Esophagus (tissue), 2 donors: ENCODE measurements around the gene SAMD7. TPM values are rescaled to one million over a fixed set of nuclear protein-coding genes. Genes with fewer than 3 reads are reported as not detected.

ENCODE experiments used
- H3K27ac ChIP-seq, 2 donors: one replicate each; pipeline ENCODE4 v1.5.1; 2013; ENCODE audit warnings: low read depth in 2 of 2, mild to moderate bottlenecking in 2 of 2, inconsistent platforms in 1 of 2, low read length in 1 of 2, moderate library complexity in 1 of 2
- H3K27me3 ChIP-seq, 2 donors: one replicate each; pipeline ENCODE4 v1.6.1; 2013; ENCODE audit warnings: low read length in 2 of 2, control low read depth in 1 of 2, mild to moderate bottlenecking in 1 of 2; ENCODE audit not compliant: insufficient read depth in 2 of 2, control insufficient read depth in 1 of 2
- H3K36me3 ChIP-seq, 2 donors: one replicate each; pipeline ENCODE4 v1.6.1; 2013; ENCODE audit warnings: low read length in 1 of 2; ENCODE audit not compliant: control insufficient read depth in 2 of 2, insufficient read depth in 2 of 2
- H3K4me1 ChIP-seq, 2 donors: one replicate each; pipeline ENCODE4 v1.6.1; 2013; ENCODE audit warnings: low read length in 1 of 2; ENCODE audit not compliant: control insufficient read depth in 2 of 2, insufficient read depth in 2 of 2
- H3K4me3 ChIP-seq, 2 donors: one replicate each; pipeline ENCODE4 v1.5.1; 2013; ENCODE audit warnings: low read length in 2 of 2, mild to moderate bottlenecking in 2 of 2, low read depth in 1 of 2, moderate library complexity in 1 of 2
- H3K9me3 ChIP-seq, 2 donors: one replicate each; pipeline ENCODE4 v1.6.1; 2013; ENCODE audit warnings: mild to moderate bottlenecking in 2 of 2, low read depth in 1 of 2, low read length in 1 of 2, moderate library complexity in 1 of 2; ENCODE audit not compliant: control insufficient read depth in 2 of 2, insufficient read depth in 1 of 2
- WGBS, 2 donors: extraction: QIAGEN DNeasy Blood & Tissue Kit; methylation state at CpG; one replicate each; pipeline ENCODE4 v1.1.7; 2013; 5-methylcytosine and 5-hydroxymethylcytosine counted together
- polyA plus RNA-seq, 2 donors: library from polyadenylated mRNA; stranded (reverse); fragments of 200-250 nt; gene quantifications; one replicate each; pipeline ENCODE4 v1.2.3, GENCODE V29; 2013
- donor health status: healthy with polysubstance abuse.
- donor health status: Bipolar disorder and iron deficiency.

The SAMD7 gene
- polyA plus RNA-seq, 2 donors = not detected

GRCh38 chr3:169939751-169940150 is 28.4 kb downstream of the SAMD7 start:
- Histone ChIP-seq H3K36me3 (no peaks in the 10 kb centered on the region), H3K4me1 (no peaks in the 10 kb centered on the region), H3K27ac (no peak overlapping the region), H3K4me3 (no peak overlapping the region), H3K9me3 (no peaks in the 10 kb centered on the region), H3K27me3 (no peaks in the 10 kb centered on the region)
- 80 to 85% methylated on average over 5 of the region's 5 CpGs for WGBS, 2 donors

DNA sequence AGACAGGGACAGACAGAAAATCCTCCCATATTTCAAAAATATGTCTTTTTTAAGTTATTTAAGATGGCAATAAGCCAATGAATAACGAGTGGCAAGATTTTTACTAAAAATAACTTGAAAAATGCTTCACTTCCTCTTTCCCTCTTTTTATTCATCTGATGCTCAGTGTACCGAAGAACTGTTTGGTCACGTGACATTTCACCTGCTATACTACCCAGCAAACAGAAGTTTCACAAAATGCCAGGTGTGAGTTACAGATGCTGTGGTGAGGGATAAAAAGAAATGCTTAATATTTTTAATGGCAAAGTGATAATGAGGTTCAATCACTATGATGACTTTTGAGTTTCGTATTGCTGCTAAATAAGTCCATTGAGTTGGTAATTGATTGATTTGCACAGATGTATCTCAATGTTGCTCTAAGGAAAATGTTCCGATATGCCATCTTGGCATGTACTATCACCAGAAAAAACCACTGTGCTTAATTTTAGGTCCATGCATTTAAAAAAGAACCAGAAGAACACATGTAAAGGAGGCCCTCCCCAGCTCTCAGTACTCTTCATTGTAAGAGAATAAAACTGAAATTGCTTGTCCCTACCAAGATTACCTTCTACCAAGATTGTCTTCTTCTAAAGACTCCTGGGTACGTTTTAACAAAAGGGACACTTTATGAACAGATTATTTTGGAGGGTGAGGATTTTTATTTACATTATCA is 29.3 kb downstream of the SAMD7 start:
- H3K36me3 ChIP-seq = no peaks in the 10 kb centered on the region
- 49 to 58% methylated on average over 6 of the region's 6 CpGs for WGBS, 2 donors
- no peaks in the 10 kb centered on the region for H3K27me3 ChIP-seq
- H3K9me3 ChIP-seq = no peaks in the 10 kb centered on the region
- no peak overlapping the region for H3K4me3 ChIP-seq
- H3K4me1 ChIP-seq = no peaks in the 10 kb centered on the region
- no peak overlapping the region for H3K27ac ChIP-seq

DNA sequence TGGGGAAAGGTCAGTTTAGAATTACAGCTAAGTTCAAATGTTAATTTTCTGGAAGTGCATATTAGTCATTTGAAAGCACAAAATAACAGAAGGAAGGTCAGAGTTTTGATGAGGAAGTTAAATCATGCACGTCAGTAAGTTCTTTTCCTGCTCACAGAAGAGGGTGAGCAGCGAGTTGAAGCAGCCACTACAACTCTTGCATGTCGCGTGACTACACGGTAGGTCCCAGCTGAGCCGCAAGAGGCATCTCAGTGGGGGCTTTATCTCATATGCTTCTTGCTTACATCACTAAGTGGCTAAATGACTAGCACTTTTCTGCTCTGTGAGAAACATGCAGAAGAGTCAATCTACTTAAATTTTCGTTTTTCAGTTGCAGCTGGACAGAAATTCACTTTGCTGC is 33.9 kb downstream of the SAMD7 start:
- Histone ChIP-seq H3K4me1 (no peaks in the 10 kb centered on the region), H3K27ac (no peak overlapping the region), H3K4me3 (no peak overlapping the region), H3K36me3 (no peaks in the 10 kb centered on the region), H3K9me3 (no peaks in the 10 kb centered on the region), H3K27me3 (no peaks in the 10 kb centered on the region)
- WGBS, 2 donors = 62 to 65% methylated on average over 7 of the region's 7 CpGs

DNA sequence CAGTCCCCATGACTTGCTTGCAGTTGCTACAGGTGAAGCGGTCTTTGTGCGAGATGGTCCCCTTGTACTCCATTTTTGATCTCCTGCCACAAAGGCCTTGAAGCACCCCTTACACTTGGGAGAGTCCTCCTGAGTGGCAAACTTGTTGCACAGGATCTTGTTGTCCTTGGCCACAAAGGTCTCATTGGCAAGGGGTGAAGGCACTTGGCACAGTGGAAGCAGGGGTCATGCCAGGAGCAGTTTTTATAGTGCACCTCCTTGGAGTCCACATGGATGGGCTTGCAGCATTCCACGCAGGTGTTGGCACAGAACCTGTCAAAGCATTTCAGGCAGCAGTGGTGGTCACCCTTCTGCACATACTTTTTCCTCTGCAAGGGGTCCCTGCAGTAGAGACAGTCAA is 35.0 kb downstream of the SAMD7 start:
- no peak overlapping the region for H3K4me3 ChIP-seq
- no peak overlapping the region for H3K27ac ChIP-seq
- no peaks in the 10 kb centered on the region for H3K9me3 ChIP-seq
- 91% methylated on average over 3 of the region's 3 CpGs for WGBS, 2 donors
- H3K36me3 ChIP-seq = no peaks in the 10 kb centered on the region
- H3K4me1 ChIP-seq = no peaks in the 10 kb centered on the region
- H3K27me3 ChIP-seq = no peaks in the 10 kb centered on the region

DNA sequence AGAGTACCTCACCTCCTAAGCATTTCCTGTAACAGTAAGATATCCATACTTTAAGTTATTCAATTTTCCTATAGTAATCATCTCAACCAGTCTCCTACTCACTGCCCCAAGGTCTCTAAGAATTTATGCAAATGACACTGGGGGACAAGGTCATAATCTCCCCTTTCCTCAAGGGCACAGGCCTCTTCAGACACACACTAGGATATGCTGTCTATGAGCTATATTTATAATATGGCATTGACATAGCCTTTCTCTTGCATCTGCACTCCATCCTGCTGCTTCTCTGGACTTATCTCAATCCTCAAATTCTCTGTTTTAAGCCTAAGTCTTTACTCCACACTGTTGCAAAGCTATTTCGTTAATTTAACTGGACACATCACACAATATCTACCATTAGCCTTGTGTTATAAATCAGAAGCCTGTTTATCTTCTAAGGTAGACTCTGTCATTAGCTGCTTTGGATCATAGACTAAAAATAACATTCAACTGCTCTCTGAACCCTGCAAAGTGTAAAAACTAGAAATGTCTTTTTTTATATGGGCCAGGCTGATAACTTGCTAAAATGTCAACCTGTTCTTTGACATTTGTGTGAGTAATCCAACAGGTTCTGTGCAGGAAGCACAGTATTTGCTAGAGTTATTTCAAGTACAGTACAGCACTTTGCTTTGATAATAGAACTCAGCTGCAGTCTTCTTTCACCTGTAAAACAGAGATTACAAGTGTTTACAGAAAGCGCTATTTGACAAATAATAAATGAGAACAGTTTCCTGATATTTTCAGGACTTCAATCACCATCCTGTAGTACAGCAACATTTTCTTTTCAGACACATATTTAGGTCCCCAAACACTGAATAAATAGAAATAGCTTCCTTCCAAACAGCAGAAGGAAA is 37.4 kb downstream of the SAMD7 start:
- H3K4me1 ChIP-seq = no peaks in the 10 kb centered on the region
- WGBS, 2 donors = 52 to 66% methylated on average over 2 of the region's 2 CpGs
- H3K27ac ChIP-seq = no peak overlapping the region
- no peaks in the 10 kb centered on the region for H3K9me3 ChIP-seq
- H3K36me3 ChIP-seq = no peaks in the 10 kb centered on the region
- H3K4me3 ChIP-seq = no peak overlapping the region
- no peaks in the 10 kb centered on the region for H3K27me3 ChIP-seq

DNA sequence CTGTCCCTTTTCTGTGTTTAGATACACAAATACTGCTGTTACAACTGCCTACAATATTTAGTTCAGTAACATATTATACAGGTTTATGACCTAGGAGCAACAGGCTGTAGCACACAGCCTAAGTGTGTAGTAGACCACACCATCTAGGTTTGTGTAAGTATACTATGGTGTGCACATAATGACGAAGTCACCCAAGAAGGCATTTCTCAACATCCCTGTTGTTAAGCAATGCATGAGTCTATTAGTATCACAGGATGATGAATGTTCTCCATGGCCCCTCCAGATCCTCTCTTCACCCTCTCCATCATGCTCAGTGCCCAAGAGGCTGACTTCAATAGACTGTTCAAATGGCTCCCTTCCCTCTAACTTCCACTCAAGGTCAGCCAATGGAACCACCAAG is 40.7 kb downstream of the SAMD7 start:
- Histone ChIP-seq H3K9me3 (no peaks in the 10 kb centered on the region), H3K4me1 (no peaks in the 10 kb centered on the region), H3K4me3 (no peak overlapping the region), H3K36me3 (no peaks in the 10 kb centered on the region), H3K27me3 (no peaks in the 10 kb centered on the region), H3K27ac (no peak overlapping the region)
- WGBS, 2 donors = 88 to 96% methylated on average over 1 of the region's 1 CpG

DNA sequence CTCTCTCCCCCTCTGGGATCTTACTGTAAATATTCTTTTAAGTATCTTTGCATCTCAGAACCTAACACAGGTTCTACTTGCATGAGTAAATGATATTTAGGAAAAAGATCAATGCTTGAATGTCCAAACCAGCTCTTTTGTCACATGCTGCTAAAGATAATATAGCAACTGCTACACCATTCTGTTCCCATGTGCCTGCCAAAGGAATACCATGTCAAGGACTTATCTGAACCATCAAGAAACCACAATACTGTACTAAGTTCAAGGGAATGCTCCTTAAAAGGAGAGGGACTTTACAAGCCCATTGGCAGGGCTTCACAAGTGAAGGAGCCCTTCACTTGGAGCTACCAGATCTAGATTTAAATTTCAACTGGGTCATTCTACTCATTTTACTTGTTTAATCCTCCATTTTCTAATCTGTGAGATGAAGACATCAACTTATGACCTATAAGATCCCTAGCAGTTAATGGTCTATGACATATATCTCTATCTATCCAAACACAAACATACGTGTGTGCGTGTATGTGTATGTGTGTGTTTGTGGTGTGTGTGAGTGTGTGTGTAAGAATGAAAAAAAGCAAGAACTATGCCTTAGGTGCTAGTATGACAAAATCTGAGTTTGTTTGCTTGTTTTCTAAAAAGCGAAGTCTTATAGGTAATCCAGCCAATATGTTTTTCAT is 42.2 kb downstream of the SAMD7 start:
- H3K27me3 ChIP-seq = no peaks in the 10 kb centered on the region
- no peak overlapping the region for H3K27ac ChIP-seq
- WGBS, 2 donors = 89 to 90% methylated on average over 3 of the region's 3 CpGs
- H3K4me3 ChIP-seq = no peak overlapping the region
- H3K4me1 ChIP-seq = no peaks in the 10 kb centered on the region
- no peaks in the 10 kb centered on the region for H3K36me3 ChIP-seq
- H3K9me3 ChIP-seq = no peaks in the 10 kb centered on the region

DNA sequence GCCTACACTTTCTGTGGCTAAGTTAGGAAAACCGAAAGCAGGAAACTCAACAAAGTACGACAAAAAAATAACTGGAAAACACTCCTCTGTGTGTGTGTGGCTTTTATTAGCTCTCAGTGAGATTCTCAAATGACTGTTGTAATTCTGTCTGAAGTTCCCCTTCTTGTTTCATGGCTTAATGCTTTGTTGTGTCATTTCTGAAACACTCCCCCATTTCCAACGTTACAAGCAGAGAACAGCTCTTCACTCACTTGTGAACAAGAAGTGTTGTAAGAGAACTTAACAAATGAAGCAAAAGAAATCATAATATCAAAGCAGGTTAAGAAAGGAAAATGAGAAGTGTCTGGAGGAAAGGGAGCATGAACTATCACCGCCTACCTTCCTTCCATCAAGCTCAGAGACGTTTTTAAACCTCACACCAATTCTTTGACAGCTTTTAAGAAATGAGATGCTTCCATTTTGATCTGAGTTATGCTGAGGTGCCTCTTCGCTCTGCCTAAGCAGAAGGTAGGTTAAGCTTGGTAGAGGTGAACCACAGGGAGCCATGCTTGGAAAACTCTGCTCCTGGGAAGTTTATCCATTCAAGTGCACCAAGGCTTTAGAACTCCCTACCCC is 42.9 kb downstream of the SAMD7 start:
- H3K27me3 ChIP-seq = no peaks in the 10 kb centered on the region
- H3K9me3 ChIP-seq = no peaks in the 10 kb centered on the region
- no peaks in the 10 kb centered on the region for H3K36me3 ChIP-seq
- no peaks in the 10 kb centered on the region for H3K4me1 ChIP-seq
- H3K4me3 ChIP-seq = no peak overlapping the region
- 63 to 65% methylated on average over 6 of the region's 6 CpGs for WGBS, 2 donors
- H3K27ac ChIP-seq = no peak overlapping the region

DNA sequence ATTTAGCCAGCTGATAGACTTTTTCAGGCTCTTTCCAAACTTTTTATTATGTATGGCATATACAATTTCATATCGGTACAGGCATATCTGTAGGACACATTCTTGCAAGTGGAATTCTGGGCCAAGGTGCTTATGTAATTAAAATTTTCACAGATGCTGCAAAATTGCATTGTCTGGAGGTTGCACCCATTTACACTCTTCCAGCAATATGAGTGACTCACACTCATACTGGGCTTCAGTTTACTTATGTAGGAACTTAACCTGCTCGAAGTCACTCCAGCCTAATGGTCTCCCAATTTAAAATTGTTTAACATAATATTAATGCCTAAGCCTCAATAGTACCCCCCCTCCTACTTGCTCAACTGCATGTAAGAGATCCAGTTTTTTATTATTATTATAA is 44.0 kb downstream of the SAMD7 start:
- Histone ChIP-seq H3K4me1 (no peaks in the 10 kb centered on the region), H3K27ac (no peak overlapping the region), H3K36me3 (no peaks in the 10 kb centered on the region), H3K27me3 (no peaks in the 10 kb centered on the region), H3K4me3 (no peak overlapping the region), H3K9me3 (no peaks in the 10 kb centered on the region)
- WGBS, 2 donors = 73 to 79% methylated on average over 2 of the region's 2 CpGs
